K562 (cell line): ENCODE data around the gene TTC22. TPM values are rescaled to one million over a fixed set of nuclear protein-coding genes. Genes with fewer than 3 reads are reported as not detected.

Experiments used
- ATAC-seq: fragments of 200-7000 bp; cut with Tn5 transposase; 3 replicates; pipeline ENCODE4 v1.9.1; 2020; ENCODE audit warnings: moderate library complexity
- BruUV-seq: library from RNA; stranded (reverse); fragments of 400-500 nt; replicated peaks from 2 replicates; lab custom pipeline; 2021; lab: Mats Ljungman, UMichigan
- CTCF ChIA-PET: fragments of 300-600 bp; formaldehyde crosslinking; extraction: SDS; loops from one replicate; lab custom pipeline; 2021; ENCODE audit warnings: low intra/inter-chr PET ratio; lab: Yijun Ruan, JAX
- POLR2A ChIA-PET: fragments of 300-600, 350-650 bp; sonication (Branson Sonifier 250); formaldehyde crosslinking; extraction: SDS; loops from one replicate; lab custom pipeline; 2021; ENCODE audit warnings: antibody characterized with exemption, inconsistent platforms; lab: Yijun Ruan, JAX
- DNase-seq, 4 experiments: peaks; one replicate each; pipeline versions ENCODE4 v3.0.0 to v3.0.0-alpha.2; 2011 to 2018; ENCODE audit warnings: low spot score in 3 of 4, mixed read lengths in 3 of 4; ENCODE audit errors: extremely low read depth in 1 of 4
- FAIRE-seq: peaks from 2 replicates; lab custom pipeline; 2011; peaks lifted over from hg19 to GRCh38; lab: Jason Lieb, UNC
- H2AFZ ChIP-seq: 2 replicates; pipeline ENCODE4 v1.6.0; 2011; ENCODE audit warnings: low read depth, low read length, control low read depth, inconsistent platforms
- H3K27ac ChIP-seq: fragments of 200-600 bp; 3 replicates; pipeline ENCODE4 v1.8.0; 2011; ENCODE audit warnings: low read depth, mild to moderate bottlenecking, control low read depth, inconsistent platforms, low read length, moderate library complexity, mixed read lengths; ENCODE audit errors: extremely low read depth
- H3K27me3 ChIP-seq, 2 experiments: fragments of 300-600 bp in 1 of 2; 2 replicates in 1 of 2; 3 replicates in 1 of 2; pipeline versions ENCODE4 v1.6.0 to v1.8.0; 2011; ENCODE audit warnings: inconsistent platforms in 2 of 2, low read length in 2 of 2, mild to moderate bottlenecking in 1 of 2, mixed read lengths in 1 of 2, moderate library complexity in 1 of 2; ENCODE audit not compliant: control insufficient read depth in 2 of 2, insufficient read depth in 2 of 2
- H3K36me3 ChIP-seq: fragments of 300-600 bp; 3 replicates; pipeline ENCODE4 v1.8.0; 2011; ENCODE audit warnings: mild to moderate bottlenecking, low read length, inconsistent platforms; ENCODE audit not compliant: control insufficient read depth, insufficient read depth
- H3K4me1 ChIP-seq, 2 experiments: fragments of 200-600 bp in 1 of 2; replicated peaks in 1 of 2; 2 replicates in 1 of 2; 3 replicates in 1 of 2; pipeline versions ENCODE4 v1.5.1 to v1.8.0; 2011; ENCODE audit warnings: inconsistent platforms in 2 of 2, low read length in 2 of 2, mild to moderate bottlenecking in 1 of 2, mixed read lengths in 1 of 2, moderate library complexity in 1 of 2; ENCODE audit not compliant: control insufficient read depth in 2 of 2, insufficient read depth in 2 of 2
- H3K4me2 ChIP-seq: 2 replicates; pipeline ENCODE4 v1.6.1; 2011; ENCODE audit warnings: low read length, control low read depth, inconsistent platforms, mixed read lengths; ENCODE audit not compliant: insufficient read depth
- H3K4me3 ChIP-seq: fragments of 200-600 bp; sonication (generic), shearing (Covaris generic); 2 replicates; pipeline ENCODE4 v1.5.1; 2016; ENCODE audit warnings: control low read depth, inconsistent platforms
- H3K79me2 ChIP-seq: fragments of 200-600 bp; 3 replicates; pipeline ENCODE4 v1.8.0; 2011; ENCODE audit warnings: low read length, inconsistent platforms; ENCODE audit not compliant: control insufficient read depth, insufficient read depth
- H3K9ac ChIP-seq, 2 experiments: 2 replicates each; pipeline versions ENCODE4 v1.6.0 to v1.6.1; 2011; ENCODE audit warnings: low read depth in 2 of 2, low read length in 2 of 2, control low read depth in 1 of 2, inconsistent platforms in 1 of 2, mild to moderate bottlenecking in 1 of 2, mixed read lengths in 1 of 2; ENCODE audit not compliant: insufficient read depth in 1 of 2
- H3K9me1 ChIP-seq: one replicate; pipeline ENCODE4 v1.6.0; 2011; ENCODE audit warnings: inconsistent platforms, mild to moderate bottlenecking, low read length, moderate library complexity; ENCODE audit not compliant: control insufficient read depth, insufficient read depth
- H3K9me3 ChIP-seq: replicated peaks from 2 replicates; pipeline ENCODE4 v1.5.1; 2011; ENCODE audit warnings: low read depth, low read length, inconsistent platforms; ENCODE audit not compliant: control insufficient read depth, insufficient read depth
- H4K20me1 ChIP-seq: replicated peaks from 2 replicates; pipeline ENCODE4 v1.6.1; 2011; ENCODE audit warnings: low read length, inconsistent platforms, mixed read lengths; ENCODE audit not compliant: control insufficient read depth, insufficient read depth
- ARID3B ChIP-seq: fragments of 250-450 bp; sonication (Bioruptor Pico); IDR thresholded peaks from 2 replicates; pipeline ENCODE4 v1.4.0; 2020; ENCODE audit warnings: borderline replicate concordance
- CBX1 ChIP-seq: sonication (generic); IDR thresholded peaks from 2 replicates; pipeline ENCODE4 v1.6.1; 2016; ENCODE audit warnings: antibody characterized with exemption, low read depth, mild to moderate bottlenecking
- E2F6 ChIP-seq, 2 experiments: IDR thresholded peaks; 2 replicates each; pipeline ENCODE4 v1.6.1; 2011; ENCODE audit warnings: borderline replicate concordance in 1 of 2, control low read depth in 1 of 2, low read depth in 1 of 2, low read length in 1 of 2, mild to moderate bottlenecking in 1 of 2, mixed read lengths in 1 of 2, moderate library complexity in 1 of 2; ENCODE audit not compliant: insufficient read depth in 1 of 2, insufficient read length in 1 of 2, poor library complexity in 1 of 2, severe bottlenecking in 1 of 2; ENCODE audit errors: extremely low read depth in 1 of 2
- EGR1 ChIP-seq: fragments of 450-650 bp; conservative IDR thresholded peaks from 2 replicates; pipeline ENCODE4 v1.6.1; 2017; ENCODE audit warnings: mild to moderate bottlenecking
- FOSL1 ChIP-seq: fragments of 200-800 bp; sonication (Bioruptor generic); conservative IDR thresholded peaks from 2 replicates; pipeline ENCODE4 v1.6.1; 2016; ENCODE audit warnings: missing genetic modification characterization, missing compliant biosample characterization
- NCOA2 ChIP-seq, 2 experiments: fragments of 450-650 bp; IDR thresholded peaks; 2 replicates each; pipeline ENCODE4 v1.6.1; 2018; ENCODE audit warnings: mild to moderate bottlenecking in 2 of 2, moderate library complexity in 1 of 2; ENCODE audit not compliant: partially characterized antibody in 2 of 2
- WGBS: fragments of 100-300 bp; shearing (Covaris generic); methylation state at CpG from one replicate; pipeline ENCODE4 v1.1.6; 2016; ENCODE audit warnings: low coverage, mixed read lengths; ENCODE audit not compliant: insufficient coverage; ENCODE audit errors: missing lambda C conversion rate; 5-methylcytosine and 5-hydroxymethylcytosine counted together
- in situ Hi-C: fragments of 300-500 bp; cut with MboI; formaldehyde crosslinking; loops from 4 replicates; pipeline ENCODE4 v1.15.0; 2018; ENCODE audit warnings: inconsistent platforms, mixed read lengths
- intact Hi-C: fragments of 100-400 bp; cut with micrococcal nuclease; formaldehyde crosslinking; loops from 2 replicates; pipeline ENCODE4 v1.14.2; 2022
- polyA plus RNA-seq, 8 experiments: library from polyadenylated mRNA; depleted of rRNA in 4 of 8; stranded (reverse) in 5 of 8; unstranded in 3 of 8; fragments of >200 nt; fragmentation: Nextera tagmentation in 2 of 8; fragmentation: Illumina TruSeq in 1 of 8; extraction: Ambion mirVana in 2 of 8; extraction: Trizol in 1 of 8; gene quantifications; 2 replicates each; pipeline versions ENCODE4 v1.2.1 to v1.2.3, GENCODE V29; 2011 to 2014; ENCODE audit warnings: inconsistent platforms in 1 of 8, missing spikeins in 1 of 8
- total RNA-seq, 7 experiments: library from RNA; depleted of rRNA in 6 of 7; stranded (reverse); fragments of >200 nt in 6 of 7; fragmentation: Illumina TruSeq in 2 of 7; extraction: Trizol in 2 of 7; gene quantifications; 2 replicates each; pipeline versions ENCODE4 v1.2.1 to v1.2.3, GENCODE V29; 2011 to 2021; ENCODE audit warnings: low replicate concordance in 1 of 7

Gene TTC22
- total and polyA plus RNA-seq, 9 of the 15 experiments (the other 6 are each of a cell fraction or from before 2014, with no cell fraction given), result 0.07 TPM; not detected in 8

GRCh38 chr1:54806931-54807611 lies 5.9 kb upstream of the TTC22 start:
- Histone ChIP-seq H3K36me3 (no peaks in the 10 kb centered on the region), H3K79me2 (no peaks in the 10 kb centered on the region), H3K4me2 (no peak overlapping the region), H3K9ac (no peak overlapping the region), H3K9me1 (no peaks in the 10 kb centered on the region), H3K27ac (no peak overlapping the region), H3K27me3 (peaks cover 7 to 42% of the 10 kb centered on the region in 2 experiments; a peak in 4 of 5 replicates), H2AFZ (no peak overlapping the region), H3K9me3 (no peaks in the 10 kb centered on the region), H3K4me1 (peaks cover 0 to 6% of the 10 kb centered on the region in 2 experiments; a peak in 1 of 5 replicates), H3K4me3 (no peak overlapping the region), H4K20me1 (peaks cover 9% of the 10 kb centered on the region; the same call in 1 of the 2 replicates)
- FAIRE-seq (no peak), ATAC-seq (no peak), DNase-seq (no peak)
- WGBS, result 5% methylated on average over 9 of the region's 11 CpGs
- intact Hi-C loops (no loop called here), in situ Hi-C loops (no loop called here)
- ChIA-PET POLR2A (interaction anchor here (0.6 to 1.1 kb wide), 3 partner anchors 12 to 685 kb away, joined by 3 to 4 read pairs (median 3); no protein-coding TSS in a partner anchor), CTCF (no interaction called here)
- TF ChIP-seq CBX1 (no peak), NCOA2 (IDR thresholded peaks at IDR 0.05; ENCODE audit: partially characterized antibody in 2 of 2) (no peak), FOSL1 (peak; percentile 55; the same call in 1 of the 2 replicates)
- BruUV-seq, result no TSS peak

- in situ Hi-C loops, result no loop called here
- no peaks in the 10 kb centered on the region for H3K79me2 ChIP-seq
- CTCF ChIA-PET, result no interaction called here
- H3K4me1 ChIP-seq, result peaks cover 5 to 12% of the 10 kb centered on the region in 2 experiments; a peak in 2 of 5 replicates
- H3K27ac ChIP-seq, result no peak overlapping the region
- POLR2A ChIA-PET, result interaction anchor here (0.6 to 1.1 kb wide), 3 partner anchors 11 to 280 kb away, joined by 3 to 4 read pairs (median 3); no protein-coding TSS in a partner anchor
- no peak overlapping the region for H2AFZ ChIP-seq
- ATAC-seq, result no peak
- intact Hi-C loops, result no loop called here
- TF ChIP-seq E2F6 (IDR thresholded peaks at IDR 0.05; ENCODE audit: borderline replicate concordance in 1 of 2, extremely low read depth in 1 of 2, insufficient read depth in 1 of 2, insufficient read length in 1 of 2, low read depth in 1 of 2, low read length in 1 of 2, poor library complexity in 1 of 2, severe bottlenecking in 1 of 2), result peak in 1 of 2 experiments; percentile 32
- no peak for TF ChIP-seq ARID3B
- peak; percentile 23; the same call in 1 of the 2 replicates for TF ChIP-seq EGR1
- no peak overlapping the region for H3K4me2 ChIP-seq
- H3K27me3 ChIP-seq, result peaks cover 7 to 41% of the 10 kb centered on the region in 2 experiments; a peak in 4 of 5 replicates
- H3K4me3 ChIP-seq, result no peak overlapping the region
- no peak overlapping the region for H3K9ac ChIP-seq
- H3K9me1 ChIP-seq, result no peaks in the 10 kb centered on the region
- no peaks in the 10 kb centered on the region for H3K9me3 ChIP-seq
- WGBS, result 12% methylated on average over 26 of the region's 35 CpGs
- peak in 1 of 4 experiments; percentile 36 for DNase-seq
- H4K20me1 ChIP-seq, result peaks cover 12% of the 10 kb centered on the region; the same call in 1 of the 2 replicates
- no peak for FAIRE-seq
- no peaks in the 10 kb centered on the region for H3K36me3 ChIP-seq
- BruUV-seq, result no TSS peak
These were observed 4.9 kb upstream of the TTC22 start for GRCh38 chr1:54805981-54806381.
